ENCODE results near the gene NSD2.

NSD2 gene

DNA sequence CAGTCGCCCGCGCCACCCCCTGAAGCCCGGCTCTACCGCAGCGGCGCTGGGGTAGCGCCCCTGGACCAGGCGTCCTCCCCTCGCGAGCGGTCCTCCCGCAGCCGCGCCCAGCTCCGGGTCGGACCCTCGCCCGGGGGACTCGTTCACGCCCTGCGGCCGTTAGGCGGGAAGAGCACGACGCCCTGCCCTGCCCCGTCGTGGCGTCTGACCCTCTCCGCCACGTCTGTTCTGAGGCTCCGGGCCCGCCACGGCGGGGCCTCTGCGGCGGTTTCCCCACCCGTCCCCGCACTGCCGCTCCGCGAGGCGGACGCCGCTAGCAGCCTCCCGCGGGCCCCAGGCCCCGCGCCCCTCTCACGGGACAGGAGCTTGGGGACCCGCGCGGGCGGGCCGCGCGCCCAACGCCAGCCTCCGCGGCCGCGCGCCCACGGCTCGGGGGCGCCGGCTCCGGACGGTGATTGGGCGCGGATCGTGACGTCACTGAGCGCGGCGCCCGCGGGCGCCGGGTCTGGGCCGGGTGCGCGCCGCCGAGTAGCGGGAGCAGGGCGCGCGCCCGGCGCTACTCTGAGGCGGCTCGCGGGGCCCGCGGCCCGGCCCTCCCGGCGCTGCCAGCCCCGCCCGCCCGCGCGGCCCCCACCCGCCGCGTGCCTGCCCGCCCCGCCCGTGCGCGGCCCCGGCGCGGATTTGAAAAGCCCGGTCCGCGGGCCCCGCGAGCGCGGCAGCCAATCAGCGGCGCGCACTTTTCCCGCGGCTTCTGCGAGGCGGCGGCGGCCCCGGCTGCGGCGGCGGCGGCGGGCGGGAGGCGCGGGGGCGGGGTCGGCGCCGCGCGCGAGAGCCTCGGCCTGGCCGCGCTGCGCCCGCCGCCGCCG is at the start of gene NSD2:
NSD2 (plus strand) TSS at position 816 of the 866 bp plus-strand sequence. CDS start 29,262 bp downstream, outside the sequence.
- Histone ChIP-seq H3K4me3 (ENCODE audit: low read length) (peak within 1 kb of the TSS; percentile 66), H3K9ac (ENCODE audit: low read length) (peak within 1 kb of the TSS; percentile 86), H3K27me3 (ENCODE audit: control insufficient read depth, insufficient read depth, low read length) (no peaks in the 10 kb centered on the region), H3K36me3 (ENCODE audit: control insufficient read depth, insufficient read depth, low read length) (no peaks in the 10 kb centered on the region), H3K9me3 (ENCODE audit: control insufficient read depth, low read length) (no peaks in the 10 kb centered on the region), H3K4me1 (ENCODE audit: control insufficient read depth, insufficient read depth, low read length) (peaks cover 55% of the 10 kb centered on the region)

GRCh38 chr4:1821679-1822567 is 49.3 kb upstream of the NSD2 start:
- Histone ChIP-seq H3K4me1 (ENCODE audit: control insufficient read depth, insufficient read depth, low read length) (no peaks in the 10 kb centered on the region), H3K27me3 (ENCODE audit: control insufficient read depth, insufficient read depth, low read length) (no peaks in the 10 kb centered on the region)

DNA sequence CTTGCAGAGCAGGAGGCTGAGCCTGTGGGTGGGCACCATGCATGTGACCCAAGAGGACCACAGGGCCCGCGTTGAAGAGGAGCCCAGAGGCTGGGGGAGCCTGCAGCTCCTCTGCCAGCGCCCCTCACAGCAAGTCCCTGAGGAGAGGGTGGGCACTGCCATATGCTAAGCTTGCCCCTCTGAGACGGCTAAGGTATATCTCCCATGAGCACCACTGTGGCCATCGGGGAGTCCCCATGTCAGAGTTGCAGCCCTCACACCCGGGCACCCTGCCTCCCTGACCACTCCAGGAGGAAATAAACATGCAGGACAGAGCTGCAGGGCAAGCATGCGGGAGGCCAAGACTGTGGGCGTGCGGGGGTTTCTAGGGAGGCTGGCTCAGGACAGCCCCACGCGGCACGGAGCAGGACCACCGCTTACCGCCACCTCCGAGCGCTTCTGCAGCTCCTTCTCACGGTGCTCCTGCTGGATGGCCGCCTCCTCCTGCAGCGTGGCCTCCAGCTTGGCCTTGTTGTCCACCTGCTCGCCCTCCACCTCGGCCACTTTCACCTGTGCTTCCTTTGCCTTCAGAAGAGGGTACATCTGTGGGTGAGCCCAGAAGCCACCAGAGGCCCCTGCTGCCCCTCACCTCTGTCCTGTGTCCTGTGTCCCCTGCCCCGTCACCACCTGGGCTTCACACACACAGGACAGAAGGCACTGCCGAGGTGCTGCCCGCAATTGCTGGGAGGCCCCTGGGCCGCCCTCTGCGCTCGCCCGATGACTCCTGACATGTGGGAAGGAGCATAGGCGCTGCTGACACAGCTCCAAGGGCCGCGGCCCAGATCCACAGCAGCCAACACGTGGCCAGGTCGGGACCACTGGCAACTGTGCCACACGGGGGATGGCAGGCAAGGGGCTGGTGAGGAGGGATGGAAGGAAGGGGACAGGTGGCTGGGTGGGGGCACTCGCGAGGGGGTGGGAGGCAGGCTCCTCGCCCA is 48.3 kb upstream of the NSD2 start:
- H3K4me1 ChIP-seq (ENCODE audit: control insufficient read depth, insufficient read depth, low read length): no peaks in the 10 kb centered on the region
- no peaks in the 10 kb centered on the region for H3K27me3 ChIP-seq (ENCODE audit: control insufficient read depth, insufficient read depth, low read length)
- no peak overlapping the region for H3K9ac ChIP-seq (ENCODE audit: low read length)
- H3K36me3 ChIP-seq (ENCODE audit: control insufficient read depth, insufficient read depth, low read length): peaks cover 15% of the 10 kb centered on the region
- no peaks in the 10 kb centered on the region for H3K9me3 ChIP-seq (ENCODE audit: control insufficient read depth, low read length)
- H3K4me3 ChIP-seq (ENCODE audit: low read length): no peak overlapping the region

More at GRCh38 chr4:1821679-1822567, 49.3 kb upstream of the NSD2 start:
- Histone ChIP-seq H3K36me3 (ENCODE audit: control insufficient read depth, insufficient read depth, low read length) (peaks cover 15% of the 10 kb centered on the region), H3K4me3 (ENCODE audit: low read length) (no peak overlapping the region), H3K9me3 (ENCODE audit: control insufficient read depth, low read length) (no peaks in the 10 kb centered on the region), H3K9ac (ENCODE audit: low read length) (no peak overlapping the region)

GRCh38 chr4:1823545-1823932 is 47.7 kb upstream of the NSD2 start:
- Histone ChIP-seq H3K4me1 (ENCODE audit: control insufficient read depth, insufficient read depth, low read length) (no peaks in the 10 kb centered on the region), H3K36me3 (ENCODE audit: control insufficient read depth, insufficient read depth, low read length) (peaks cover 15% of the 10 kb centered on the region), H3K9ac (ENCODE audit: low read length) (no peak overlapping the region), H3K4me3 (ENCODE audit: low read length) (no peak overlapping the region), H3K27me3 (ENCODE audit: control insufficient read depth, insufficient read depth, low read length) (no peaks in the 10 kb centered on the region), H3K9me3 (ENCODE audit: control insufficient read depth, low read length) (no peaks in the 10 kb centered on the region)

DNA sequence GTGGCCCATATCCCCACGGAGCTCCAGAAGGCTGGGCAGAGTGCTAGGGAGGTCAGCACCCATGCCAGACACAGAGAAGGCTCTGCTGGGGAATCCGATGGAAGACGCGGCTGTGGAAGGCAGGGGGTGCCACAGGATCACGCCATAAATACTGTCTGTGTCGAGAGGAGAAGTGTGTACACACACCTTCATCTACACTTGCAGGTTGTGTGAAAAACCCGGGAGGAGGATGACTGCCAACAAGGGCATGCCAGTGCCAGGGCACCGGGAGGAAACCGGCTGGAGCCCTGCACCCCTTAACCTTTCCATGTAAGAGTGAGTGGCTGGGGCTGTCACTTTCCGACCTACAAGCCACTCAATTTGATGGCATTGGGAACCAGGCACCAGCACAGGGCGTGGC is 46.4 kb upstream of the NSD2 start:
- H3K36me3 ChIP-seq (ENCODE audit: control insufficient read depth, insufficient read depth, low read length): peaks cover 15% of the 10 kb centered on the region

GRCh38 chr4:1825326-1825725 is 45.9 kb upstream of the NSD2 start:
- H3K9ac ChIP-seq (ENCODE audit: low read length): no peak overlapping the region
- H3K27me3 ChIP-seq (ENCODE audit: control insufficient read depth, insufficient read depth, low read length): no peaks in the 10 kb centered on the region
- H3K4me1 ChIP-seq (ENCODE audit: control insufficient read depth, insufficient read depth, low read length): no peaks in the 10 kb centered on the region
- peaks cover 15% of the 10 kb centered on the region for H3K36me3 ChIP-seq (ENCODE audit: control insufficient read depth, insufficient read depth, low read length)
- no peak overlapping the region for H3K4me3 ChIP-seq (ENCODE audit: low read length)
- no peaks in the 10 kb centered on the region for H3K9me3 ChIP-seq (ENCODE audit: control insufficient read depth, low read length)

More for the DNA sequence above, 46.4 kb upstream of the NSD2 start:
- H3K9ac ChIP-seq (ENCODE audit: low read length): no peak overlapping the region
- H3K9me3 ChIP-seq (ENCODE audit: control insufficient read depth, low read length): no peaks in the 10 kb centered on the region
- no peaks in the 10 kb centered on the region for H3K27me3 ChIP-seq (ENCODE audit: control insufficient read depth, insufficient read depth, low read length)
- no peaks in the 10 kb centered on the region for H3K4me1 ChIP-seq (ENCODE audit: control insufficient read depth, insufficient read depth, low read length)
- H3K4me3 ChIP-seq (ENCODE audit: low read length): no peak overlapping the region

- no peaks in the 10 kb centered on the region for H3K4me1 ChIP-seq (ENCODE audit: control insufficient read depth, insufficient read depth, low read length)
- H3K9me3 ChIP-seq (ENCODE audit: control insufficient read depth, low read length): no peaks in the 10 kb centered on the region
- H3K9ac ChIP-seq (ENCODE audit: low read length): no peak overlapping the region
- peaks cover 12% of the 10 kb centered on the region for H3K36me3 ChIP-seq (ENCODE audit: control insufficient read depth, insufficient read depth, low read length)
- no peaks in the 10 kb centered on the region for H3K27me3 ChIP-seq (ENCODE audit: control insufficient read depth, insufficient read depth, low read length)
- H3K4me3 ChIP-seq (ENCODE audit: low read length): no peak overlapping the region
These were observed 44.5 kb upstream of the NSD2 start for GRCh38 chr4:1826531-1827350.

DNA sequence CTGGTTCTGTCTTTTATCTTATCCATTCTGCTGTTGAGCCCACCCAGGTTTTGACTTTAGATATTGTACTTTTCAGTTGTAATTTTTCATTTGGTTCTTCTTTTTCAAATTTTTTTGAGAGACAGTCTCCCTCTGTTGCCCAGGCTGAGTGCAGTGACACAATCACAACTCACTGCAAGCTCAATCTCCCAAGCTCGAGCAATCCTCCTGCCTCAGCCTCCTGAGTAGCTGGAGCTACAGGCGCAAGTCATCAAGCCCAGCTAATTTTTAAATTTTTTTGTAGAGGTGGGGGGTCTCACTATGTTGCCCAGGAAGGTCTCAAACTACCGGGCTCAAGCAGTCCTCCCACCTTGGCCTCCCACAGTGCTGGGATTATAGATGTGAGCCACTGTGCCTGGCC is 41.0 kb upstream of the NSD2 start:
- peaks cover 11% of the 10 kb centered on the region for H3K36me3 ChIP-seq (ENCODE audit: control insufficient read depth, insufficient read depth, low read length)

GRCh38 chr4:1830642-1831228 is 40.5 kb upstream of the NSD2 start:
- Histone ChIP-seq H3K27me3 (ENCODE audit: control insufficient read depth, insufficient read depth, low read length) (no peaks in the 10 kb centered on the region), H3K36me3 (ENCODE audit: control insufficient read depth, insufficient read depth, low read length) (peaks cover 11% of the 10 kb centered on the region), H3K4me1 (ENCODE audit: control insufficient read depth, insufficient read depth, low read length) (no peaks in the 10 kb centered on the region), H3K4me3 (ENCODE audit: low read length) (no peak overlapping the region), H3K9ac (ENCODE audit: low read length) (no peak overlapping the region), H3K9me3 (ENCODE audit: control insufficient read depth, low read length) (no peaks in the 10 kb centered on the region)

More for the DNA sequence above, 41.0 kb upstream of the NSD2 start:
- no peaks in the 10 kb centered on the region for H3K4me1 ChIP-seq (ENCODE audit: control insufficient read depth, insufficient read depth, low read length)
- H3K9ac ChIP-seq (ENCODE audit: low read length): no peak overlapping the region
- H3K9me3 ChIP-seq (ENCODE audit: control insufficient read depth, low read length): no peaks in the 10 kb centered on the region
- no peaks in the 10 kb centered on the region for H3K27me3 ChIP-seq (ENCODE audit: control insufficient read depth, insufficient read depth, low read length)
- H3K4me3 ChIP-seq (ENCODE audit: low read length): no peak overlapping the region

- H3K4me1 ChIP-seq (ENCODE audit: control insufficient read depth, insufficient read depth, low read length): no peaks in the 10 kb centered on the region
- no peaks in the 10 kb centered on the region for H3K27me3 ChIP-seq (ENCODE audit: control insufficient read depth, insufficient read depth, low read length)
- no peaks in the 10 kb centered on the region for H3K9me3 ChIP-seq (ENCODE audit: control insufficient read depth, low read length)
- H3K9ac ChIP-seq (ENCODE audit: low read length): no peak overlapping the region
- H3K4me3 ChIP-seq (ENCODE audit: low read length): no peak overlapping the region
- H3K36me3 ChIP-seq (ENCODE audit: control insufficient read depth, insufficient read depth, low read length): peaks cover 13% of the 10 kb centered on the region
These were observed 39.9 kb upstream of the NSD2 start for GRCh38 chr4:1831331-1831730.

All from mucosa of stomach (tissue), 1 donor.